ENCODE measurements around the gene HIVEP2. TPM values are rescaled to one million over a fixed set of nuclear protein-coding genes. Genes with fewer than 3 reads are reported as not detected.

The HIVEP2 gene
- total and polyA plus RNA-seq, 4 experiments from 2014 or later: 5.0 to 92.7 (median 56.7) TPM

- Mint-ChIP-seq H3K27me3 (no peaks in the 10 kb centered on the region), H3K27ac (peak overlapping the region in 4 of 7 donors; percentile 5 to 69 (median 52)), H3K4me3 (peak overlapping the region in 1 of 8 donors; percentile 23), H3K9me3 (no peaks in the 10 kb centered on the region), H3K4me1 (peaks cover 74 to 97% (median 89%) of the 10 kb centered on the region in 4 donors), H3K36me3 (peaks cover 32 to 45% of the 10 kb centered on the region in 2 donors)
- H3K27me3 ChIP-seq (ENCODE audit: insufficient read depth, low read length): no peaks in the 10 kb centered on the region
- no peaks in the 10 kb centered on the region for H3K36me3 ChIP-seq (ENCODE audit: insufficient read depth, low read length)
- ChIA-PET POLR2A (ENCODE audit: partially characterized antibody) (interaction anchor here (4.3 kb wide), 1 partner anchor 15 kb away, joined by 16 read pairs; no protein-coding TSS in a partner anchor), CTCF (ENCODE audit: partially characterized antibody) (interaction anchor here (1.0 to 1.2 kb wide), 2 partner anchors 10 to 81 kb away, joined by 3 read pairs; no protein-coding TSS in a partner anchor)
- H3K9me3 ChIP-seq (ENCODE audit: control insufficient read depth in 1 of 2, low read length in 2 of 2): no peaks in the 10 kb centered on the region
- peaks cover 96% of the 10 kb centered on the region for H3K4me1 ChIP-seq (ENCODE audit: insufficient read depth, low read length)
- intact Hi-C loops (cut with micrococcal nuclease): no loop called here
- no peak for DNase-seq
- H3K4me3 ChIP-seq (ENCODE audit: low read length in 2 of 2): no peak overlapping the region
- H3K27ac ChIP-seq (ENCODE audit: low read depth, low read length): no peak overlapping the region
These were observed 140.5 kb downstream of the HIVEP2 start for GRCh38 chr6:142804490-142804889.

- peaks cover 72 to 97% (median 89%) of the 10 kb centered on the region in 4 donors for H3K4me1 Mint-ChIP-seq
- H3K9me3 Mint-ChIP-seq: no peaks in the 10 kb centered on the region
- H3K36me3 Mint-ChIP-seq: peaks cover 23 to 41% of the 10 kb centered on the region in 2 donors
- Histone ChIP-seq H3K4me3 (ENCODE audit: low read length in 2 of 2) (no peak overlapping the region), H3K4me1 (ENCODE audit: insufficient read depth, low read length) (peaks cover 100% of the 10 kb centered on the region), H3K27me3 (ENCODE audit: insufficient read depth, low read length) (no peaks in the 10 kb centered on the region), H3K27ac (ENCODE audit: low read depth, low read length) (no peak overlapping the region), H3K36me3 (ENCODE audit: insufficient read depth, low read length) (no peaks in the 10 kb centered on the region), H3K9me3 (ENCODE audit: control insufficient read depth in 1 of 2, low read length in 2 of 2) (no peaks in the 10 kb centered on the region)
- DNase-seq: no peak
- no peaks in the 10 kb centered on the region for H3K27me3 Mint-ChIP-seq
- intact Hi-C loops (cut with micrococcal nuclease): no loop called here
- peak overlapping the region in 2 of 8 donors; percentile 3 to 25 for H3K4me3 Mint-ChIP-seq
- POLR2A ChIA-PET (ENCODE audit: partially characterized antibody): interaction anchor here (4.3 kb wide), 1 partner anchor 16 kb away, joined by 16 read pairs; no protein-coding TSS in a partner anchor
- CTCF ChIA-PET (ENCODE audit: partially characterized antibody): interaction anchor here (1.0 to 1.2 kb wide), 3 partner anchors 10 to 82 kb away, joined by 3 to 4 read pairs (median 3); no protein-coding TSS in a partner anchor
- peak overlapping the region in 6 of 7 donors; percentile 31 to 86 (median 58) for H3K27ac Mint-ChIP-seq
These were observed 141.4 kb downstream of the HIVEP2 start for GRCh38 chr6:142803495-142804058.

- peaks cover 73 to 99% (median 89%) of the 10 kb centered on the region in 4 donors for H3K4me1 Mint-ChIP-seq
- Histone ChIP-seq H3K27ac (ENCODE audit: low read depth, low read length) (no peak overlapping the region), H3K4me3 (ENCODE audit: low read length in 2 of 2) (no peak overlapping the region), H3K27me3 (ENCODE audit: insufficient read depth, low read length) (no peaks in the 10 kb centered on the region), H3K36me3 (ENCODE audit: insufficient read depth, low read length) (no peaks in the 10 kb centered on the region), H3K9me3 (ENCODE audit: control insufficient read depth in 1 of 2, low read length in 2 of 2) (no peaks in the 10 kb centered on the region), H3K4me1 (ENCODE audit: insufficient read depth, low read length) (peaks cover 100% of the 10 kb centered on the region)
- H3K27me3 Mint-ChIP-seq: no peaks in the 10 kb centered on the region
- DNase-seq: no peak
- POLR2A ChIA-PET (ENCODE audit: partially characterized antibody): interaction anchor here (0.9 to 4.3 kb wide), 3 partner anchors 9 to 144 kb away, joined by 3 to 16 read pairs (median 3); no protein-coding TSS in a partner anchor
- no peak overlapping the region for H3K4me3 Mint-ChIP-seq
- H3K27ac Mint-ChIP-seq: peak overlapping the region in 5 of 7 donors; percentile 10 to 86 (median 47)
- H3K9me3 Mint-ChIP-seq: no peaks in the 10 kb centered on the region
- CTCF ChIA-PET (ENCODE audit: partially characterized antibody): interaction anchor here (1.2 kb wide), 1 partner anchor 9 kb away, joined by 4 read pairs; no protein-coding TSS in a partner anchor
- H3K36me3 Mint-ChIP-seq: peaks cover 22 to 37% of the 10 kb centered on the region in 2 donors
- intact Hi-C loops (cut with micrococcal nuclease): no loop called here
These were observed 141.9 kb downstream of the HIVEP2 start for GRCh38 chr6:142803032-142803431.

GRCh38 chr6:142802124-142802523 lies 142.9 kb downstream of the HIVEP2 start:
- Mint-ChIP-seq H3K27ac (peak overlapping the region in 6 of 7 donors; percentile 7 to 75 (median 52)), H3K9me3 (no peaks in the 10 kb centered on the region), H3K4me1 (peaks cover 70 to 97% (median 87%) of the 10 kb centered on the region in 4 donors), H3K36me3 (peaks cover 17 to 37% of the 10 kb centered on the region in 2 donors), H3K4me3 (peak overlapping the region in 3 of 8 donors; percentile 2 to 23 (median 22)), H3K27me3 (no peaks in the 10 kb centered on the region)
- Histone ChIP-seq H3K9me3 (ENCODE audit: control insufficient read depth in 1 of 2, low read length in 2 of 2) (no peaks in the 10 kb centered on the region), H3K4me3 (ENCODE audit: low read length in 2 of 2) (no peak overlapping the region), H3K4me1 (ENCODE audit: insufficient read depth, low read length) (peaks cover 99% of the 10 kb centered on the region), H3K27ac (ENCODE audit: low read depth, low read length) (no peak overlapping the region), H3K27me3 (ENCODE audit: insufficient read depth, low read length) (no peaks in the 10 kb centered on the region), H3K36me3 (ENCODE audit: insufficient read depth, low read length) (no peaks in the 10 kb centered on the region)
- no peak for DNase-seq
- ChIA-PET POLR2A (ENCODE audit: partially characterized antibody) (interaction anchor here (1.4 kb wide), 1 partner anchor 8 kb away, joined by 3 read pairs; no protein-coding TSS in a partner anchor), CTCF (ENCODE audit: partially characterized antibody) (no interaction called here)
- intact Hi-C loops (cut with micrococcal nuclease): no loop called here

- Mint-ChIP-seq H3K27ac (peak overlapping the region in 6 of 7 donors; percentile 17 to 85 (median 39)), H3K4me3 (peak overlapping the region in 2 of 8 donors; percentile 8 to 19), H3K4me1 (peaks cover 61 to 93% (median 77%) of the 10 kb centered on the region in 4 donors), H3K36me3 (peaks cover 11 to 30% of the 10 kb centered on the region in 2 donors), H3K9me3 (no peaks in the 10 kb centered on the region), H3K27me3 (no peaks in the 10 kb centered on the region)
- intact Hi-C loops (cut with micrococcal nuclease): no loop called here
- DNase-seq: no peak
- Histone ChIP-seq H3K4me1 (ENCODE audit: insufficient read depth, low read length) (peaks cover 89% of the 10 kb centered on the region), H3K27me3 (ENCODE audit: insufficient read depth, low read length) (no peaks in the 10 kb centered on the region), H3K27ac (ENCODE audit: low read depth, low read length) (no peak overlapping the region), H3K9me3 (ENCODE audit: control insufficient read depth in 1 of 2, low read length in 2 of 2) (no peaks in the 10 kb centered on the region), H3K4me3 (ENCODE audit: low read length in 2 of 2) (no peak overlapping the region), H3K36me3 (ENCODE audit: insufficient read depth, low read length) (no peaks in the 10 kb centered on the region)
- CTCF ChIA-PET (ENCODE audit: partially characterized antibody): interaction anchor here (1.3 kb wide), 1 partner anchor 54 kb away, joined by 3 read pairs; no protein-coding TSS in a partner anchor
- POLR2A ChIA-PET (ENCODE audit: partially characterized antibody): interaction anchor here (1.0 to 1.2 kb wide), 2 partner anchors 10 to 19 kb away, joined by 3 read pairs; no protein-coding TSS in a partner anchor
These were observed 144.7 kb downstream of the HIVEP2 start for GRCh38 chr6:142800240-142800639.

GRCh38 chr6:142799639-142800038 lies 145.3 kb downstream of the HIVEP2 start:
- H3K36me3 ChIP-seq (ENCODE audit: insufficient read depth, low read length): no peaks in the 10 kb centered on the region
- peaks cover 84% of the 10 kb centered on the region for H3K4me1 ChIP-seq (ENCODE audit: insufficient read depth, low read length)
- POLR2A ChIA-PET (ENCODE audit: partially characterized antibody): interaction anchor here (0.6 to 1.0 kb wide), 2 partner anchors 20 to 114 kb away, joined by 3 read pairs; no protein-coding TSS in a partner anchor
- H3K36me3 Mint-ChIP-seq: peaks cover 11 to 26% of the 10 kb centered on the region in 2 donors
- CTCF ChIA-PET (ENCODE audit: partially characterized antibody): interaction anchor here (1.3 to 2.5 kb wide), 2 partner anchors 11 to 53 kb away, joined by 3 to 8 read pairs; no protein-coding TSS in a partner anchor
- peak overlapping the region in 3 of 7 donors; percentile 7 to 73 (median 13) for H3K27ac Mint-ChIP-seq
- intact Hi-C loops (cut with micrococcal nuclease): no loop called here
- no peak overlapping the region for H3K4me3 ChIP-seq (ENCODE audit: low read length in 2 of 2)
- no peaks in the 10 kb centered on the region for H3K27me3 Mint-ChIP-seq
- H3K27ac ChIP-seq (ENCODE audit: low read depth, low read length): no peak overlapping the region
- no peaks in the 10 kb centered on the region for H3K9me3 ChIP-seq (ENCODE audit: control insufficient read depth in 1 of 2, low read length in 2 of 2)
- no peak for DNase-seq
- peaks cover 56 to 87% (median 72%) of the 10 kb centered on the region in 4 donors for H3K4me1 Mint-ChIP-seq
- H3K27me3 ChIP-seq (ENCODE audit: insufficient read depth, low read length): no peaks in the 10 kb centered on the region
- no peaks in the 10 kb centered on the region for H3K9me3 Mint-ChIP-seq
- H3K4me3 Mint-ChIP-seq: no peak overlapping the region

- Mint-ChIP-seq H3K4me1 (peaks cover 50 to 72% (median 63%) of the 10 kb centered on the region in 4 donors), H3K36me3 (peaks cover 20 to 22% of the 10 kb centered on the region in 2 donors), H3K27me3 (no peaks in the 10 kb centered on the region), H3K27ac (peak overlapping the region in 1 of 7 donors; percentile 42), H3K9me3 (no peaks in the 10 kb centered on the region), H3K4me3 (no peak overlapping the region)
- intact Hi-C loops (cut with micrococcal nuclease): no loop called here
- DNase-seq: no peak
- peaks cover 64% of the 10 kb centered on the region for H3K4me1 ChIP-seq (ENCODE audit: insufficient read depth, low read length)
- ChIA-PET CTCF (ENCODE audit: partially characterized antibody) (interaction anchor here (1.5 to 2.5 kb wide), 2 partner anchors 8 to 18 kb away, joined by 5 to 8 read pairs; no protein-coding TSS in a partner anchor), POLR2A (ENCODE audit: partially characterized antibody) (interaction anchor here (1.1 to 2.4 kb wide), 3 partner anchors 132 to 148 kb away, joined by 3 to 5 read pairs (median 3); no protein-coding TSS in a partner anchor)
- no peak overlapping the region for H3K4me3 ChIP-seq (ENCODE audit: low read length in 2 of 2)
- H3K27me3 ChIP-seq (ENCODE audit: insufficient read depth, low read length): no peaks in the 10 kb centered on the region
- H3K27ac ChIP-seq (ENCODE audit: low read depth, low read length): no peak overlapping the region
- no peaks in the 10 kb centered on the region for H3K36me3 ChIP-seq (ENCODE audit: insufficient read depth, low read length)
- no peaks in the 10 kb centered on the region for H3K9me3 ChIP-seq (ENCODE audit: control insufficient read depth in 1 of 2, low read length in 2 of 2)
These were observed 147.8 kb downstream of the HIVEP2 start for GRCh38 chr6:142797159-142797558.
